Measurements from ENCODE around the gene C6orf89.

GRCh38 chr6:36890112-36890663 lies 4.4 kb downstream of the C6orf89 start:
- TF ChIP-seq POLR2A (IDR thresholded peaks at IDR 0.05; ENCODE audit: low read depth, low read length): no peak
- no peak for TF ChIP-seq POLR2AphosphoS5 (IDR thresholded peaks at IDR 0.05; ENCODE audit: low read depth, low read length)
- TF ChIP-seq SPI1 (IDR thresholded peaks at IDR 0.05; ENCODE audit: low read depth, low read length): no peak
